Measurements from ENCODE around the gene HLA-G. TPM values are rescaled to one million over a fixed set of nuclear protein-coding genes. Genes with fewer than 3 reads are reported as not detected.

HLA-G gene
- total RNA-seq, 2 experiments from 2014 or later, result 2.7 to 2.9 TPM

GRCh38 chr6:29829766-29830165, 2.1 kb downstream of the HLA-G start:
- Histone ChIP-seq H3K27ac (ENCODE audit: low read depth in 1 of 2, low read length in 2 of 2) (no peak overlapping the region), H3K27me3 (ENCODE audit: control insufficient read depth in 1 of 2, insufficient read depth in 2 of 2, low read length in 2 of 2) (peaks cover 35 to 37% of the 10 kb centered on the region in 2 experiments), H3K36me3 (ENCODE audit: insufficient read depth, low read length) (no peaks in the 10 kb centered on the region), H3K9me3 (ENCODE audit: control insufficient read depth in 1 of 2, insufficient read depth in 1 of 2, low read length in 2 of 2) (peaks cover 0 to 7% of the 10 kb centered on the region in 2 experiments), H3K4me3 (ENCODE audit: low read length) (no peak overlapping the region), H3K4me1 (ENCODE audit: insufficient read depth, low read length) (peaks cover 18% of the 10 kb centered on the region)
- Mint-ChIP-seq H3K4me3 (peak overlapping the region; percentile 38), H3K27me3 (peaks cover 85% of the 10 kb centered on the region), H3K36me3 (ENCODE audit: low read depth) (no peaks in the 10 kb centered on the region), H3K4me1 (ENCODE audit: low read depth) (no peaks in the 10 kb centered on the region), H3K9me3 (no peaks in the 10 kb centered on the region), H3K27ac (no peak overlapping the region)
- ChIA-PET CTCF (no interaction called here), POLR2A (no interaction called here)
- intact Hi-C loops (cut with DNase I, micrococcal nuclease), result no loop called here
- ATAC-seq (ENCODE audit: poor library complexity) (no peak), DNase-seq (no peak)
- TF ChIP-seq, protein P1, sequence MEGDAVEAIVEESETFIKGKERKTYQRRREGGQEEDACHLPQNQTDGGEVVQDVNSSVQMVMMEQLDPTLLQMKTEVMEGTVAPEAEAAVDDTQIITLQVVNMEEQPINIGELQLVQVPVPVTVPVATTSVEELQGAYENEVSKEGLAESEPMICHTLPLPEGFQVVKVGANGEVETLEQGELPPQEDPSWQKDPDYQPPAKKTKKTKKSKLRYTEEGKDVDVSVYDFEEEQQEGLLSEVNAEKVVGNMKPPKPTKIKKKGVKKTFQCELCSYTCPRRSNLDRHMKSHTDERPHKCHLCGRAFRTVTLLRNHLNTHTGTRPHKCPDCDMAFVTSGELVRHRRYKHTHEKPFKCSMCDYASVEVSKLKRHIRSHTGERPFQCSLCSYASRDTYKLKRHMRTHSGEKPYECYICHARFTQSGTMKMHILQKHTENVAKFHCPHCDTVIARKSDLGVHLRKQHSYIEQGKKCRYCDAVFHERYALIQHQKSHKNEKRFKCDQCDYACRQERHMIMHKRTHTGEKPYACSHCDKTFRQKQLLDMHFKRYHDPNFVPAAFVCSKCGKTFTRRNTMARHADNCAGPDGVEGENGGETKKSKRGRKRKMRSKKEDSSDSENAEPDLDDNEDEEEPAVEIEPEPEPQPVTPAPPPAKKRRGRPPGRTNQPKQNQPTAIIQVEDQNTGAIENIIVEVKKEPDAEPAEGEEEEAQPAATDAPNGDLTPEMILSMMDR (IDR thresholded peaks at IDR 0.05), result no peak

DNA sequence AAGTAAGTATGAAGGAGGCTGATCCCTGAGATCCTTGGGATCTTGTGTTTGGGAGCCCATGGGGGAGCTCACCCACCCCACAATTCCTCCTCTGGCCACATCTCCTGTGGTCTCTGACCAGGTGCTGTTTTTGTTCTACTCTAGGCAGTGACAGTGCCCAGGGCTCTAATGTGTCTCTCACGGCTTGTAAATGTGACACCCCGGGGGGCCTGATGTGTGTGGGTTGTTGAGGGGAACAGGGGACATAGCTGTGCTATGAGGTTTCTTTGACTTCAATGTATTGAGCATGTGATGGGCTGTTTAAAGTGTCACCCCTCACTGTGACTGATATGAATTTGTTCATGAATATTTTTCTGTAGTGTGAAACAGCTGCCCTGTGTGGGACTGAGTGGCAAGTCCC, 2.8 kb downstream of the HLA-G start:
- CTCF ChIA-PET, result no interaction called here
- no peaks in the 10 kb centered on the region for H3K9me3 Mint-ChIP-seq
- no peak overlapping the region for H3K27ac Mint-ChIP-seq
- H3K27me3 ChIP-seq (ENCODE audit: control insufficient read depth in 1 of 2, insufficient read depth in 2 of 2, low read length in 2 of 2), result peaks cover 41 to 43% of the 10 kb centered on the region in 2 experiments
- POLR2A ChIA-PET, result no interaction called here
- H3K27me3 Mint-ChIP-seq, result peaks cover 86% of the 10 kb centered on the region
- intact Hi-C loops (cut with DNase I, micrococcal nuclease), result no loop called here
- ATAC-seq (ENCODE audit: poor library complexity) (no peak), DNase-seq (no peak)
- H3K4me1 Mint-ChIP-seq (ENCODE audit: low read depth), result no peaks in the 10 kb centered on the region
- peaks cover 0 to 7% of the 10 kb centered on the region in 2 experiments for H3K9me3 ChIP-seq (ENCODE audit: control insufficient read depth in 1 of 2, insufficient read depth in 1 of 2, low read length in 2 of 2)
- H3K27ac ChIP-seq (ENCODE audit: low read depth in 1 of 2, low read length in 2 of 2), result no peak overlapping the region
- TF ChIP-seq, protein P1 (IDR thresholded peaks at IDR 0.05), result no peak
- no peak overlapping the region for H3K4me3 ChIP-seq (ENCODE audit: low read length)
- H3K36me3 Mint-ChIP-seq (ENCODE audit: low read depth), result no peaks in the 10 kb centered on the region
- peak overlapping the region; percentile 17 for H3K4me3 Mint-ChIP-seq
- no peaks in the 10 kb centered on the region for H3K36me3 ChIP-seq (ENCODE audit: insufficient read depth, low read length)
- H3K4me1 ChIP-seq (ENCODE audit: insufficient read depth, low read length), result peaks cover 22% of the 10 kb centered on the region

GRCh38 chr6:29831776-29832175, 4.2 kb downstream of the HLA-G start:
- no peaks in the 10 kb centered on the region for H3K36me3 Mint-ChIP-seq (ENCODE audit: low read depth)
- H3K4me3 ChIP-seq (ENCODE audit: low read length), result no peak overlapping the region
- H3K27me3 Mint-ChIP-seq, result peaks cover 85% of the 10 kb centered on the region
- no peak overlapping the region for H3K27ac ChIP-seq (ENCODE audit: low read depth in 1 of 2, low read length in 2 of 2)
- CTCF ChIA-PET, result no interaction called here
- H3K4me3 Mint-ChIP-seq, result no peak overlapping the region
- H3K27me3 ChIP-seq (ENCODE audit: control insufficient read depth in 1 of 2, insufficient read depth in 2 of 2, low read length in 2 of 2), result peaks cover 41 to 46% of the 10 kb centered on the region in 2 experiments
- no peaks in the 10 kb centered on the region for H3K4me1 Mint-ChIP-seq (ENCODE audit: low read depth)
- POLR2A ChIA-PET, result no interaction called here
- no peak for DNase-seq
- ATAC-seq (ENCODE audit: poor library complexity), result no peak
- no peak overlapping the region for H3K27ac Mint-ChIP-seq
- intact Hi-C loops (cut with DNase I, micrococcal nuclease), result no loop called here
- H3K4me1 ChIP-seq (ENCODE audit: insufficient read depth, low read length), result peaks cover 22% of the 10 kb centered on the region
- H3K9me3 ChIP-seq (ENCODE audit: control insufficient read depth in 1 of 2, insufficient read depth in 1 of 2, low read length in 2 of 2), result peaks cover 0 to 7% of the 10 kb centered on the region in 2 experiments
- H3K9me3 Mint-ChIP-seq, result no peaks in the 10 kb centered on the region
- no peaks in the 10 kb centered on the region for H3K36me3 ChIP-seq (ENCODE audit: insufficient read depth, low read length)
- TF ChIP-seq, protein P1 (IDR thresholded peaks at IDR 0.05), result no peak
